ENCODE results near the gene TMCO4.

GRCh38 chr1:19709260-19709793 lies 90.4 kb downstream of the TMCO4 start:
- TF ChIP-seq JUN (IDR thresholded peaks at IDR 0.05; ENCODE audit: low read depth, low read length) = no peak
- no peak for TF ChIP-seq POLR2AphosphoS5 (IDR thresholded peaks at IDR 0.05; ENCODE audit: low read depth, low read length)
- TF ChIP-seq GABPA (IDR thresholded peaks at IDR 0.05; ENCODE audit: borderline replicate concordance, insufficient read depth, low read length) = no peak
- no peak for TF ChIP-seq MAX (IDR thresholded peaks at IDR 0.05)
- no peak for TF ChIP-seq CTCF (IDR thresholded peaks at IDR 0.05; ENCODE audit: control extremely low read depth in 1 of 3, insufficient read depth in 1 of 3, low read depth in 1 of 3, low read length in 3 of 3)
- no peak for TF ChIP-seq POLR2A (IDR thresholded peaks at IDR 0.05; ENCODE audit: control extremely low read depth in 1 of 2, low read depth in 2 of 2, low read length in 2 of 2)
- TF ChIP-seq EZH2 (IDR thresholded peaks at IDR 0.05; ENCODE audit: low read depth, low read length, severe bottlenecking) = no peak
- TF ChIP-seq FOSL1 (IDR thresholded peaks at IDR 0.05; ENCODE audit: insufficient read depth, low read depth, low read length) = no peak
- no peak for TF ChIP-seq TAF1 (IDR thresholded peaks at IDR 0.05; ENCODE audit: low read depth, low read length)
- TF ChIP-seq RXRA (IDR thresholded peaks at IDR 0.05; ENCODE audit: insufficient read depth, low read depth, low read length) = no peak
- no peak for TF ChIP-seq RAD21 (IDR thresholded peaks at IDR 0.05 in 1 of 2, conservative IDR thresholded peaks at IDR 0.05 in 1 of 2; ENCODE audit: low read depth in 2 of 2, low read length in 2 of 2)
- no peak for TF ChIP-seq CBX8 (IDR thresholded peaks at IDR 0.05; ENCODE audit: borderline replicate concordance, low read depth, low read length)
- no peak for TF ChIP-seq ATF2 (IDR thresholded peaks at IDR 0.05; ENCODE audit: low read length)

Measured in H1 (cell line).